ENCODE measurements around the gene PKHD1. TPM values are rescaled to one million over a fixed set of nuclear protein-coding genes. Genes with fewer than 3 reads are reported as not detected.

PKHD1 gene
- total RNA-seq, 1 experiment from 2014 or later, result 0.09 TPM

- no peaks in the 10 kb centered on the region for H3K9me3 ChIP-seq (ENCODE audit: control insufficient read depth, low read depth, low read length)
- H3K4ac ChIP-seq (ENCODE audit: low read depth, low read length), result no peak overlapping the region
- no peaks in the 10 kb centered on the region for H3K23me2 ChIP-seq (ENCODE audit: insufficient read length, low read depth, low read length, poor library complexity, severe bottlenecking)
- no peak overlapping the region for H2BK120ac ChIP-seq (ENCODE audit: low read depth, low read length, poor library complexity, severe bottlenecking)
- no peak overlapping the region for H2BK20ac ChIP-seq (ENCODE audit: low read depth, low read length, poor library complexity, severe bottlenecking)
- no peak overlapping the region for H3K4me2 ChIP-seq (ENCODE audit: insufficient read depth, insufficient read length, low read length)
- H3K23ac ChIP-seq (ENCODE audit: insufficient read length, low read depth, low read length), result no peak overlapping the region
- H4K5ac ChIP-seq (ENCODE audit: insufficient read length, low read depth, low read length), result no peak overlapping the region
- H3K14ac ChIP-seq (ENCODE audit: insufficient read depth, low read length), result no peak overlapping the region
- Mint-ChIP-seq H3K36me3 (ENCODE audit: insufficient read depth in 1 of 3, low read depth in 3 of 3) (peaks cover 0 to 7% (median 6%) of the 10 kb centered on the region in 3 experiments; a peak in 5 of 7 replicates), H3K27me3 (ENCODE audit: low read depth) (peaks cover 9% of the 10 kb centered on the region), H3K4me1 (peaks cover 27 to 30% of the 10 kb centered on the region in 2 experiments), H3K4me3 (no peak overlapping the region), H3K9me3 (peaks cover 3 to 15% of the 10 kb centered on the region in 2 experiments; a peak in 4 of 5 replicates), H3K27ac (no peak overlapping the region)
- no peaks in the 10 kb centered on the region for H3K79me2 ChIP-seq (ENCODE audit: insufficient read depth, low read length)
- H3K56ac ChIP-seq (ENCODE audit: insufficient read length, low read depth, low read length), result no peak overlapping the region
- H2BK5ac ChIP-seq (ENCODE audit: insufficient read length, low read length), result no peak overlapping the region
- no peaks in the 10 kb centered on the region for H3K79me1 ChIP-seq (ENCODE audit: insufficient read depth, low read depth, low read length, poor library complexity, severe bottlenecking)
- TF ChIP-seq, protein P1, sequence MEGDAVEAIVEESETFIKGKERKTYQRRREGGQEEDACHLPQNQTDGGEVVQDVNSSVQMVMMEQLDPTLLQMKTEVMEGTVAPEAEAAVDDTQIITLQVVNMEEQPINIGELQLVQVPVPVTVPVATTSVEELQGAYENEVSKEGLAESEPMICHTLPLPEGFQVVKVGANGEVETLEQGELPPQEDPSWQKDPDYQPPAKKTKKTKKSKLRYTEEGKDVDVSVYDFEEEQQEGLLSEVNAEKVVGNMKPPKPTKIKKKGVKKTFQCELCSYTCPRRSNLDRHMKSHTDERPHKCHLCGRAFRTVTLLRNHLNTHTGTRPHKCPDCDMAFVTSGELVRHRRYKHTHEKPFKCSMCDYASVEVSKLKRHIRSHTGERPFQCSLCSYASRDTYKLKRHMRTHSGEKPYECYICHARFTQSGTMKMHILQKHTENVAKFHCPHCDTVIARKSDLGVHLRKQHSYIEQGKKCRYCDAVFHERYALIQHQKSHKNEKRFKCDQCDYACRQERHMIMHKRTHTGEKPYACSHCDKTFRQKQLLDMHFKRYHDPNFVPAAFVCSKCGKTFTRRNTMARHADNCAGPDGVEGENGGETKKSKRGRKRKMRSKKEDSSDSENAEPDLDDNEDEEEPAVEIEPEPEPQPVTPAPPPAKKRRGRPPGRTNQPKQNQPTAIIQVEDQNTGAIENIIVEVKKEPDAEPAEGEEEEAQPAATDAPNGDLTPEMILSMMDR (conservative IDR thresholded peaks at IDR 0.05), result no peak
- H3K4me1 ChIP-seq (ENCODE audit: insufficient read depth, low read length), result peaks cover 8% of the 10 kb centered on the region; the same call in 1 of the 2 replicates
- H3K27me3 ChIP-seq (ENCODE audit: insufficient read depth, low read length), result no peaks in the 10 kb centered on the region
- no peak overlapping the region for H2AK5ac ChIP-seq (ENCODE audit: insufficient read length, low read length)
- no peak overlapping the region for H2BK12ac ChIP-seq (ENCODE audit: insufficient read length, low read depth, low read length)
- no peak overlapping the region for H3K9ac ChIP-seq (ENCODE audit: extremely low read depth, insufficient read length, low read length)
- WGBS (ENCODE audit: extremely low coverage, insufficient read length, low lambda C conversion rate), result no CpG with 5 or more reads among the region's 1 CpG
- no peak overlapping the region for H3K18ac ChIP-seq (ENCODE audit: insufficient read length, low read depth, low read length)
- H4K8ac ChIP-seq (replicated peaks; ENCODE audit: insufficient read length, low read depth, low read length), result no peak overlapping the region
- H3K27ac ChIP-seq (ENCODE audit: insufficient read length, low read depth, low read length), result no peak overlapping the region
- H2AFZ ChIP-seq (ENCODE audit: low read length), result no peak overlapping the region
- no peak for DNase-seq
- H4K91ac ChIP-seq (ENCODE audit: insufficient read length, low read depth, low read length), result no peak overlapping the region
- H3T11ph ChIP-seq (ENCODE audit: low read length), result no peak overlapping the region
- H2BK15ac ChIP-seq (ENCODE audit: low read depth, low read length), result no peak overlapping the region
- no peaks in the 10 kb centered on the region for H4K20me1 ChIP-seq (ENCODE audit: control insufficient read depth, insufficient read depth, insufficient read length)
Observed at GRCh38 chr6:51812231-51812630, 275.2 kb downstream of the PKHD1 start.
